Measurements from ENCODE around the gene KDM2B. TPM values are rescaled to one million over a fixed set of nuclear protein-coding genes. Genes with fewer than 3 reads are reported as not detected.
A peak's percentile ranks its signal among the peaks of the same experiment; 100 is the strongest.
"Not testable (repeated sequence)": the region's sequence is repeated elsewhere in the genome, so short reads cannot be mapped to it uniquely, and the experiment has no call there.

Gene KDM2B
- total and polyA plus RNA-seq, 2 donors (not counting 1 experiment from before 2014, with no cell fraction given) = 108 to 126 TPM

DNA sequence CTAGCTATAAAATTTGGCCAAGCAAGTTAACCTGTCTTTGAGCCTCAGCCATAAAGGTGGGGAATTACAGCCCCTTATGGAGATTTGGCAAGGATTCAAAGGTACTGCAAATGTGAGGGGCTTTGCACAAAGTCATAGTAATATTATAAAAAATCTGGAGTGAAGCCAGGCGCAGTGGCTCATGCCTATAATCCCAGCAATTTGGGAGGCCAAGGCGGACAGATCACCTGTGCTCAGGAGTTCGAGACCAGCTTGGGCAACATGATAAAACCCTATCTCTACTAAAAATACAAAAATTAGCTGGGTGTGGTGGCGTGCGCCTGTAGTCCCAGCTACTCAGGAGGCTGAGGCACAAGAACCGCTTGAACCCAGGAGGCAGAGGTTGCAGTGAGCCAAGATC lies 4.1 kb upstream of the KDM2B start:
- H3K27me3 Mint-ChIP-seq; H3K4me3 Mint-ChIP-seq; H4K20me1 ChIP-seq (ENCODE audit: control insufficient read depth, insufficient read depth, low read length, poor library complexity, severe bottlenecking); H3K9me3 Mint-ChIP-seq (ENCODE audit: insufficient read depth); H3K79me2 ChIP-seq (ENCODE audit: control insufficient read depth, insufficient read depth, low read length); H3K27ac Mint-ChIP-seq; H3K27me3 ChIP-seq (replicated peaks in 1 of 4; ENCODE audit: control extremely low read depth in 1 of 4, control insufficient read depth in 3 of 4, insufficient read depth in 4 of 4, low read length in 3 of 4); DNase-seq; H3K36me3 ChIP-seq (replicated peaks in 1 of 2; ENCODE audit: control extremely low read depth in 1 of 2, control insufficient read depth in 1 of 2, extremely low read depth in 1 of 2, insufficient read depth in 2 of 2, low read length in 1 of 2); H3K27ac ChIP-seq (ENCODE audit: low read length in 2 of 2); H2AFZ ChIP-seq (ENCODE audit: insufficient read depth, low read depth, low read length, poor library complexity, severe bottlenecking); H3K9me3 ChIP-seq (ENCODE audit: control extremely low read depth in 1 of 3, control insufficient read depth in 2 of 3, insufficient read depth in 1 of 3, low read length in 2 of 3); ATAC-seq (ENCODE audit: low read depth); H3K4me2 ChIP-seq (replicated peaks; ENCODE audit: low read depth, low read length, poor library complexity, severe bottlenecking); H3K4me3 ChIP-seq (ENCODE audit: control extremely low read depth in 1 of 5, extremely low read depth in 1 of 5, insufficient read depth in 1 of 5, low read depth in 2 of 5, low read length in 4 of 5); H3K9ac ChIP-seq (ENCODE audit: low read length); intact Hi-C loops (cut with micrococcal nuclease): not testable (repeated sequence)
- ChIA-PET CTCF (interaction anchor here (0.7 to 9.0 kb wide), 3 partner anchors 32 to 84 kb away, joined by 3 to 72 read pairs (median 4); partner anchors contain the start of gene ORAI1), POLR2A (interaction anchor here (0.6 kb wide), 1 partner anchor 88 kb away, joined by 6 read pairs; no protein-coding TSS in a partner anchor)
- H3K4me1 Mint-ChIP-seq = peaks cover 35% of the 10 kb centered on the region
- H3K4me1 ChIP-seq (ENCODE audit: control insufficient read depth in 2 of 2, insufficient read depth in 2 of 2, low read length in 2 of 2) = peaks cover 30 to 42% of the 10 kb centered on the region in 2 donors
- WGBS (ENCODE audit: insufficient coverage) = 100% methylated on average over 5 of the region's 6 CpGs

DNA sequence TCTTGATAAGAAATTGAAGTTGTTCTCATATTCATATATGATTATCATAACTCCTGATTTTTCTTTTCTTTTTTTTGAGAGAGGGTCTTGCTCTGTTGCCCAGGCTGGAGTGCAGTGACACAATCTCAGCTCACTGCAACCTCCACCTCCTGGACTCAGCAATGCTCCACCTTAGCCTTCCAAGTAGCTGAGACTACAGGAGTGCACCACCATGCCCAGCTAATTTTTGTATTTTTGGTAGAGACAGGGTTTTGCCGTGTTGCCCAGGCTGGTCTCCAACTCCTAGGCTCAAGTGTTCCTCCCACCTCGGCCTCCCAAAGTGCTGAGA lies 2.5 kb upstream of the KDM2B start:
- H3K4me1 ChIP-seq (ENCODE audit: control insufficient read depth in 2 of 2, insufficient read depth in 2 of 2, low read length in 2 of 2) = peaks cover 23 to 38% of the 10 kb centered on the region in 2 donors
- CTCF ChIA-PET = interaction anchor here (1.2 to 9.0 kb wide), 3 partner anchors 9 to 44 kb away, joined by 3 to 72 read pairs (median 3); partner anchors contain the start of gene ORAI1
- H3K4me2 ChIP-seq (replicated peaks; ENCODE audit: low read depth, low read length, poor library complexity, severe bottlenecking); H3K9ac ChIP-seq (ENCODE audit: low read length); H3K4me3 ChIP-seq (ENCODE audit: control extremely low read depth in 1 of 5, extremely low read depth in 1 of 5, insufficient read depth in 1 of 5, low read depth in 2 of 5, low read length in 4 of 5); ATAC-seq (ENCODE audit: low read depth); H3K27me3 Mint-ChIP-seq; H3K27me3 ChIP-seq (replicated peaks in 1 of 4; ENCODE audit: control extremely low read depth in 1 of 4, control insufficient read depth in 3 of 4, insufficient read depth in 4 of 4, low read length in 3 of 4); H3K27ac ChIP-seq (ENCODE audit: low read length in 2 of 2); H3K36me3 ChIP-seq (replicated peaks in 1 of 2; ENCODE audit: control extremely low read depth in 1 of 2, control insufficient read depth in 1 of 2, extremely low read depth in 1 of 2, insufficient read depth in 2 of 2, low read length in 1 of 2); H3K4me3 Mint-ChIP-seq; H3K79me2 ChIP-seq (ENCODE audit: control insufficient read depth, insufficient read depth, low read length); DNase-seq; H4K20me1 ChIP-seq (ENCODE audit: control insufficient read depth, insufficient read depth, low read length, poor library complexity, severe bottlenecking); H2AFZ ChIP-seq (ENCODE audit: insufficient read depth, low read depth, low read length, poor library complexity, severe bottlenecking); H3K9me3 Mint-ChIP-seq (ENCODE audit: insufficient read depth); intact Hi-C loops (cut with micrococcal nuclease); H3K9me3 ChIP-seq (ENCODE audit: control extremely low read depth in 1 of 3, control insufficient read depth in 2 of 3, insufficient read depth in 1 of 3, low read length in 2 of 3): not testable (repeated sequence)
- Mint-ChIP-seq H3K4me1 (peaks cover 33% of the 10 kb centered on the region), H3K27ac (peak overlapping the region; percentile 46)
- 100% methylated on average over 1 of the region's 2 CpGs for WGBS (ENCODE audit: insufficient coverage)
- POLR2A ChIA-PET = interaction anchor here (0.6 kb wide), 1 partner anchor 44 kb away, joined by 6 read pairs; no protein-coding TSS in a partner anchor
